ENCODE results near the gene CBX6. TPM values are rescaled to one million over a fixed set of nuclear protein-coding genes. Genes with fewer than 3 reads are reported as not detected.

CBX6 gene
- total RNA-seq, 1 donor from 2014 or later = 159 TPM

DNA sequence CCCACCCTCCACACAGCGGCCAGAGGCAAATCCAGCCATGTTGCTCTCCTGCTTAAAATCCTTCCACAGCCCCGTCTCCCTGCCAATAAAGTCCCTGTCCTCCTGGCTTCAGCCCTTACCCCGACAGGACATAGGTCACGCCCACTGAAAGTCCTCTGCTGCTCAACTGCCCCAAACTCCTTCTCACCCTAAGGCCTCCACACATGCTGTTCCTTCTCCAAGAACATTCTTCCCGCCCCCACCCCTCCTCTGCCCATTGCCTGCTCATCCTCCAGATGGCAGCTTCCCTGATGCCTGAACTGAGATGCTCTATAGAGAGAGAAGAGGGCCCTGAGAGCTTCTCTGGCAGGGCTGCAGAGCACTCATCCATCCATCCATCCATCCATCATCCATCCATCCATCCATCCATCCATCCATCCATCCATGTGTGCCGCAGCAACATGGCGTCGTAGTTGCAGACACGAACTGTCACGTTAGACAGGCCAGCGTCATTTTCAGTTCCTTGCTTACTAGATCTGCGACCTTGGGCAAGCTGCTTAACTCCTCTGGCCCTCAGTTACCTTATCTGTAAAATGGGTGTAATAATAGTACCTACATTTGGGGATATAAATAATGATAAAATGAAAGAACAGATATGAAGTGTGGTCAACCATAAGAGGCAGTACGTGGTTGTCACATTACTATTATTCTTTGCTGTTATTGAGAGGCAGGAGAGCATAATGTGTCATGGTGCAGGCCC lies 37.6 kb downstream of the CBX6 start:
- TF ChIP-seq, protein P1, sequence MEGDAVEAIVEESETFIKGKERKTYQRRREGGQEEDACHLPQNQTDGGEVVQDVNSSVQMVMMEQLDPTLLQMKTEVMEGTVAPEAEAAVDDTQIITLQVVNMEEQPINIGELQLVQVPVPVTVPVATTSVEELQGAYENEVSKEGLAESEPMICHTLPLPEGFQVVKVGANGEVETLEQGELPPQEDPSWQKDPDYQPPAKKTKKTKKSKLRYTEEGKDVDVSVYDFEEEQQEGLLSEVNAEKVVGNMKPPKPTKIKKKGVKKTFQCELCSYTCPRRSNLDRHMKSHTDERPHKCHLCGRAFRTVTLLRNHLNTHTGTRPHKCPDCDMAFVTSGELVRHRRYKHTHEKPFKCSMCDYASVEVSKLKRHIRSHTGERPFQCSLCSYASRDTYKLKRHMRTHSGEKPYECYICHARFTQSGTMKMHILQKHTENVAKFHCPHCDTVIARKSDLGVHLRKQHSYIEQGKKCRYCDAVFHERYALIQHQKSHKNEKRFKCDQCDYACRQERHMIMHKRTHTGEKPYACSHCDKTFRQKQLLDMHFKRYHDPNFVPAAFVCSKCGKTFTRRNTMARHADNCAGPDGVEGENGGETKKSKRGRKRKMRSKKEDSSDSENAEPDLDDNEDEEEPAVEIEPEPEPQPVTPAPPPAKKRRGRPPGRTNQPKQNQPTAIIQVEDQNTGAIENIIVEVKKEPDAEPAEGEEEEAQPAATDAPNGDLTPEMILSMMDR (IDR thresholded peaks at IDR 0.05) = no peak
- intact Hi-C loops (cut with DNase I) = no loop called here

DNA sequence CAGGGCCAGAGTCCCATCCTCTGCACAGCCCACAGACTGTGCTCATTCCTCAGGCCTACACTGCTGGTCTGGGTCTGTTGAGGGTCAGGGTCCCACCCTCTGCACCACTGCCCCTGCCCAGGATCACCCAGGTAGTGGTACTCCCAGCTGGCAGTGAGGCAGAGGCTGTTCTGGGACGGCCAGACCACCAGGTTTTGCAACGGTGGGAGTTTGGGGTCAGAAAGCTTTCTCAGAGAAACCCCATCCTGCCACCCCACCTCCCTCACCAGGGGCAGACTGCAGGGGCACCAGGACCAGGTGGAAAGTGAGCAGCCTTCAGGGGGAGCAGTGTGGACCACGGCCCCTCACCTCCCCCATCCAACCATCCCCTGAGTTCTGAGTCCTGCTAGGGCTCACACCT lies 39.0 kb downstream of the CBX6 start:
- Histone ChIP-seq H3K27me3 (no peaks in the 10 kb centered on the region), H3K9me3 (no peaks in the 10 kb centered on the region), H3K4me3 (no peak overlapping the region), H3K27ac (no peak overlapping the region), H3K4me1 (no peaks in the 10 kb centered on the region), H3K36me3 (no peaks in the 10 kb centered on the region)
- intact Hi-C loops (cut with DNase I) = no loop called here
- TF ChIP-seq, protein P1 (IDR thresholded peaks at IDR 0.05) = no peak
- no peak for DNase-seq (ENCODE audit: low spot score in 2 of 2)

More for the DNA sequence above, 37.6 kb downstream of the CBX6 start:
- Histone ChIP-seq H3K27ac (no peak overlapping the region), H3K4me1 (no peaks in the 10 kb centered on the region), H3K4me3 (no peak overlapping the region), H3K27me3 (no peaks in the 10 kb centered on the region), H3K9me3 (no peaks in the 10 kb centered on the region), H3K36me3 (no peaks in the 10 kb centered on the region)
- no peak for DNase-seq (ENCODE audit: low spot score in 2 of 2)

DNA sequence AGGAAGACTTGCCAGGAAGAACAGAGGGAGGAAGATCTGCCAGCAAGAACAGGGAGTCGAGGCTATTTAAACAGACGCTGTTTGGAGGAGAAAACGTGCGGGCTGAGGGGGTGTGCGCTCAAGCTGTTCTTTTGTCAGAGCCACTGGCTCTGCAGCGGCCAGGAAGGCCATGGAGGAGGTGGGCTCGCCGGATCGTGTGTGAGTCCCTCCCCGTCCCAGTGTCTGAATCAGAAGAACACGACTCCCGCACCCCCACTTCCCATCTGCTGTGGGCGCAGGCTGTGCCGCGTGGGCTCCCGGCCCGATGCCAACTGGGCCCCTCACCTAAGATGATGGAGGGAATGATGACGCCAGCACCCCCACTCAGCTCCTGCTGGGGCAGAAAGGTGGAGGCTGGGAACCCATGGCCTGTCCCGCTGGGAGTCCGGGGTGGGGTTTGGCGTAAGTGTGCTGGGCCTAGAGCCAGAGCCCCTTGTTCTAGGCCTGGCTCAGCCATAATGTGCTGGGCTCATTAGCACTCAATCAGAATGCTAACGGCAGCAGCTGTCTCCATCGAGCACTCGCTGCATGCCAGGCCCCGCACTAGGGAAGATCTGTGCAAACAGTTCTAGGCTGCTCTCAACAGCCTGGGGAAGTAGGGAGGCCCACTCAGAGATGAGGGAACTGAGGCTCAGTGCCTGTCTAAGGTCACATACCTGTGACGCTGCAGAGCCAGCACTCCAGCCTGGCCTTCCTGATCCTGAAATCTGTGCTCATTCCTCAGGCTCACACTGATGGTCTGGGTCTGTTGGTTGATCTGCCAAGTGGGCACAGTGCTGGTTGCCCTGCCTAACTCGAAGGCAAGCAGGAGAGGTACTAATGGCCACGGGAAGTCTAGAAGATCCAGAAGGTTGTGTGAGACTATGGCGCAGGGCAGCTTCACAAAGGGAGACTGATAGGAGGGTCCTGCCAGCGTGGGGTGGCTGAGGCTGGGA lies 39.7 kb downstream of the CBX6 start:
- Histone ChIP-seq H3K4me1 (no peaks in the 10 kb centered on the region), H3K36me3 (no peaks in the 10 kb centered on the region), H3K27me3 (no peaks in the 10 kb centered on the region), H3K4me3 (no peak overlapping the region), H3K9me3 (no peaks in the 10 kb centered on the region), H3K27ac (no peak overlapping the region)
- no peak for DNase-seq (ENCODE audit: low spot score in 2 of 2)
- TF ChIP-seq, protein P1 (IDR thresholded peaks at IDR 0.05) = no peak
- intact Hi-C loops (cut with DNase I) = no loop called here

DNA sequence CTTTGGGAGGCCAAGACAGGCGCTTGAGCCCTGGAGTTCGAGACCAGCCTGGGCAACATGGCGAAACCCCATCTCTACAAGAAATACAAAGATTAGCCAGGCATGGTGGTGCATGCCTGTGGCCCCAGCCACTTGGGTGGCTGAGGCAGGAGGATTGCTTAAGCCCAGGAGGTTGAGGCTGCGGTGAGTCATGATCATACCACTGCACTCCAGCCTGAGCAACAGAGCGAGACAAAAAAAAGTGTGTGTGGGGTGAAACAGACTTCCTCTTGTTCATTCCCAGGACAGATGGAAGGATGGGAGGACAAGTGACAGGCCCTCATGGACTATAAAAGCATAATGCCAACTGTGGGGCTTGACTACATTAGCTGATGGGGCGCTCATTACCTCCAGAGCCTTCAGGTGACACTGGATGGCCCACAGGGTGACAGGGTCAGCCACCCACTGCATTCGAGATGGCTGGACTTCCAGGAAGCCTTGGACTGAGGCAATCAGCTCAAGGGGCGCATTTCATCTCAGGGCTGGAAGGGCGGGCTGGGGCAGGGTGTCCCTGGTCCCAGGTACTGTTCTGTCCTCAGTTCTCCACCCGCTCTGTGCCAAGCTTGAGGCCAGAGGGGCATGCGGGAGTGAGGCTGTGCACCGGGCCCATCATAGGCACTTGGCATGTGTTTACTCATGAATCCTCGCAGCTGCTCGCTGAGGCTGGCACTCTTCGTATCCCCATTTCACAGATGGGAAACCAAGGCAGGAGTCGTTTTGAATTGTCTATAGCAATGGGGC lies 40.7 kb downstream of the CBX6 start:
- Histone ChIP-seq H3K4me3 (no peak overlapping the region), H3K27me3 (no peaks in the 10 kb centered on the region), H3K36me3 (peaks cover 0 to 6% of the 10 kb centered on the region in 2 donors), H3K27ac (no peak overlapping the region), H3K4me1 (no peaks in the 10 kb centered on the region), H3K9me3 (no peaks in the 10 kb centered on the region)
- TF ChIP-seq, protein P1 (IDR thresholded peaks at IDR 0.05) = no peak
- intact Hi-C loops (cut with DNase I) = no loop called here
- DNase-seq (ENCODE audit: low spot score in 2 of 2) = no peak

DNA sequence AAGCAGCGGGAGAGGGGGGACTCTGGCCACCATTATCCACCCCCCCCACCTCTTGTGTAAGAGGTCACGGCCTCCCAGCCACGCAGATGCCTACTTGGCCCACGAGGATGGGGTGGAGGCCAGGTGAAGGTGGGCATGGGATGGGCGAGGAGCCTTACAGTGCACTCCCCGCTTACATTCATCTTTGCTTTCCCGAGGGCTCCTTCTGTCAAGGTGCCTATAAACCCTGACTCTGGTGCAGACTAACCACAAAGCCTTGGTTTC lies 41.2 kb downstream of the CBX6 start:
- TF ChIP-seq, protein P1 (IDR thresholded peaks at IDR 0.05) = no peak
- no peaks in the 10 kb centered on the region for H3K27me3 ChIP-seq
- no peaks in the 10 kb centered on the region for H3K4me1 ChIP-seq
- no peak overlapping the region for H3K27ac ChIP-seq
- peaks cover 0 to 9% of the 10 kb centered on the region in 2 donors for H3K36me3 ChIP-seq
- no peak for DNase-seq (ENCODE audit: low spot score in 2 of 2)
- intact Hi-C loops (cut with DNase I) = no loop called here
- H3K9me3 ChIP-seq = no peaks in the 10 kb centered on the region
- no peak overlapping the region for H3K4me3 ChIP-seq
